Measurements from ENCODE around the gene PTHLH.

The PTHLH gene

DNA sequence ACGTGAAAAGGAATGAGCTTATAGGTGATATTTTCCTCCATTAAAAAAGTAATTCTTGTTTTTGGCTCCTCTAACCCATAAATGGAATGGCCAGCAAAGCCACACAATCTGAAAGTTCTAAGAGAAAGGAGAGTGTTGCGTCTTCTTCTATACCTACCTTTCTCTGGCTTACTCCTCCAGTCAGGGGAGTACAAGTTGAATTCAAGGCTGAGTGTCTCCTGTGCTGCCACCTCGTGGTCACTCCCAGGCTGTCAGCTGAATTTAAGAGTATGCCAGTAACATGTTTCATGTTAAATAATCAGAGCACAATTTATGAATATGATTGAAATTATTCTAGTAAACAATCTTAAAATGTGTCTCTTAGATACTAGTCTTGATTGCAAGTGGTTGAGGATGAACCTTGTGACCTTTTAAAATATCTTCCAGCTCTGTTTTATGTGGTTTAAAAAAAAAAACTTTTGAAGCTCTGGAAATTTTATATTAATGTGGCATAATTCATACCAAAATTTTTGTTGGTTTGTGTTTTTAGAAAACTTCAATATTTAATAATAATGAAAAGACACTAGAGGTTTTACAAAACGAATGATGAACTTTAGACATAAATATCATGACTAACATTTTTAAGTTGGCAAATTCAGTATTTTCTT is 31.7 kb downstream of the PTHLH start:
- Mint-ChIP-seq H3K9me3 (no peaks in the 10 kb centered on the region), H3K4me1 (no peaks in the 10 kb centered on the region), H3K4me3 (no peak overlapping the region), H3K27me3 (peaks cover 9% of the 10 kb centered on the region), H3K36me3 (no peaks in the 10 kb centered on the region), H3K27ac (no peak overlapping the region)
- peak; percentile 77 for ATAC-seq (ENCODE audit: low read depth)
- peak; percentile 55 to 56 for DNase-seq (ENCODE audit: low spot score in 2 of 2)

DNA sequence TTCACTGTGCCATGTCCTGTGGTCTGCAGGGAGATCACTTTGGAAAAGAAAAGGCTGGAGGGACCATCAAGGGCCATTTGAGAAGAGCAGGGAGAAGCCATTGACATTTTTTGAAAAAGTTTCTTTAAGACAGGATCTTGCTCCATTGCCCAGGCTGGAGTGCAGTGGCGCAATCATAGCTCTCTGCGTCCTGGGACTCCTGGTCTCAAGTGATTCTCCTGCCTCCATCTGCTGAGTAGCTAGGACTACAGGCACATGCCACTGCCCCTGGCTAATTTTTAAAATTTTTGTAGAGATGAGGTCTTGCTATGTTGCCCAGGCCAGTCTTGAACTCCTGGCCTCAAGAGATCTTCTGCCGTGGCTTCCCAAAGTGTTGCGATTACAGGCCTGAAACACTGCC is 32.3 kb downstream of the PTHLH start:
- peaks cover 9% of the 10 kb centered on the region for H3K27me3 Mint-ChIP-seq
- no peaks in the 10 kb centered on the region for H3K36me3 Mint-ChIP-seq
- H3K9me3 Mint-ChIP-seq: no peaks in the 10 kb centered on the region
- DNase-seq (ENCODE audit: low spot score in 2 of 2) (no peak), ATAC-seq (ENCODE audit: low read depth) (no peak)
- no peaks in the 10 kb centered on the region for H3K4me1 Mint-ChIP-seq
- no peak overlapping the region for H3K4me3 Mint-ChIP-seq
- H3K27ac Mint-ChIP-seq: no peak overlapping the region

DNA sequence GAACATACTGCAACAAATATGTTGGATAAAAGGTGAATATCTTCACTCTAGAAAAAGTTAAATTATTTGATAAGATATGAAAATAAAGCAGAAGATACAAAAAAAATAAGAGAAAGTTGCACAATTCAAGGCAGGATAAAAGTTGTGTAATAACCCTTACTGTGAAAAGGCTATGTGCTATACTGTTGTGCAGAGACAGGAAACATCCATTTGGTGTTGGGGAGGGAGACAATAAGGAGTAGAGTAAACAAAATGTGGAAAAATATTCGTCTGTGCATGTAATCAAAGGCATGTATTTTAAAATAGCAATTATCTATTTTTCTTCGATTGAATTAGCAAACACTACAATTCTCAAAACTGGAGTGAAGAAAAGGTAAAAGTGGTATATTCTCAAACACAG is 34.8 kb downstream of the PTHLH start:
- H3K36me3 Mint-ChIP-seq: no peaks in the 10 kb centered on the region
- no peak overlapping the region for H3K27ac Mint-ChIP-seq
- H3K4me1 Mint-ChIP-seq: no peaks in the 10 kb centered on the region
- no peaks in the 10 kb centered on the region for H3K9me3 Mint-ChIP-seq
- H3K4me3 Mint-ChIP-seq: no peak overlapping the region
- H3K27me3 Mint-ChIP-seq: peaks cover 5% of the 10 kb centered on the region
- no peak for DNase-seq (ENCODE audit: low spot score in 2 of 2)
- no peak for ATAC-seq (ENCODE audit: low read depth)

DNA sequence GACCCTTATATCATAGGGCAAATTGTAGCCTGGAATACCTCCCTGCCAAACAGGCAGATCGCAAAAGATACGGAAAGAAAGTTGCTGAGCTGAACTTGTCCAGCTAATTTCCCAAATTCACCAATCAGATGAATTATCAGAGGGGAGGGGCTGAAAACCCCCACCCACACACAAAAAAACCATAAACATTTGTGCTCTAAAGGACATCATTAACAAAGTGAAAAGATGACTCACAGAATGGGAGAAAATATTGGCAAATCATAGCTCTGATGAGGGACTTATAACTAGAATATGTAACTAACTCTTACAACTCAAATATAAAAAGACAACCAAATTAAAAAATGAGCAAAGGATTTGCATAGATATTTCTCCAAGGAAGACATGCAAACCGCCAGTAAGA is 36.3 kb downstream of the PTHLH start:
- Mint-ChIP-seq H3K4me3 (no peak overlapping the region), H3K27ac (no peak overlapping the region), H3K27me3 (peaks cover 6% of the 10 kb centered on the region), H3K36me3 (no peaks in the 10 kb centered on the region), H3K9me3 (no peaks in the 10 kb centered on the region), H3K4me1 (no peaks in the 10 kb centered on the region)
- ATAC-seq (ENCODE audit: low read depth): no peak
- no peak for DNase-seq (ENCODE audit: low spot score in 2 of 2)

DNA sequence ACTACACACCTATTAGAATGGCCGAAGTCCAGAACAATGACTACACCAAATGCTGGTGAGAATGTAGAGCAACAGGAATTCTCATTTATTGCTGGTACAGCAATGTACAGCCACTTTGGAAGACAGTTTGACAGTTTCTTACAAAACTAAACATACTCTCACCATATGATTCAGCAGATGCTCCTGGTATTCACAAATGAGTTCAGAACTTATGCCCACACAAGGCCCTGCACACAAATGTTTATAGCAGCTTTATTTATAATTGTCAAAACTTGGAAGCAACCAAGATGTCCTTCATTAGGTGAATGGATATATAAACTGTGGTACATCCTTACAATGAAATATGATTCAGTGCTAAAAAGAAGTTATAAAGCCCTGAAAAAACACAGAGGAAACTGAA is 38.3 kb downstream of the PTHLH start:
- no peak for ATAC-seq (ENCODE audit: low read depth)
- no peaks in the 10 kb centered on the region for H3K36me3 Mint-ChIP-seq
- no peak overlapping the region for H3K4me3 Mint-ChIP-seq
- no peaks in the 10 kb centered on the region for H3K9me3 Mint-ChIP-seq
- no peak for DNase-seq (ENCODE audit: low spot score in 2 of 2)
- H3K4me1 Mint-ChIP-seq: no peaks in the 10 kb centered on the region
- H3K27ac Mint-ChIP-seq: no peak overlapping the region
- peaks cover 8% of the 10 kb centered on the region for H3K27me3 Mint-ChIP-seq

DNA sequence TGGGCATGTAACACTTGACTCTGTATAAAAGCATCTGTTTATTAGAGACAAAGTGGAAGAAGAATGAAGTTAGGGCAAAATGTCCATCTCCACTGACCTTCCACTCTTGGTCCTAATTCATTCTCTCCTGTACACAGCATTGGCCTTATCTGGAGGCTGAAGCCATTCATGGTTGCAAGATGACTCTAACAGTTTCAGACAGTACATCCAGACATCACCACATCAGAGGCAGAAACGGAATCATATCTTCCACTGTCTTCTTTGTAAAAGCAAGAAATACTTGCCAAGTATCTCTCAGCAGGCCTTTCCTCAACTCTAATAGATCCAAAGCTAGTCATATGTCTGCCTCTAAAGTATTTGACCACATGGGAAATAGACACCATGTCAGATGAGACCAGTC is 41.1 kb downstream of the PTHLH start:
- Mint-ChIP-seq H3K36me3 (no peaks in the 10 kb centered on the region), H3K27ac (no peak overlapping the region), H3K27me3 (peaks cover 9% of the 10 kb centered on the region), H3K9me3 (no peaks in the 10 kb centered on the region), H3K4me1 (no peaks in the 10 kb centered on the region), H3K4me3 (no peak overlapping the region)
- DNase-seq (ENCODE audit: low spot score in 2 of 2): no peak
- no peak for ATAC-seq (ENCODE audit: low read depth)

DNA sequence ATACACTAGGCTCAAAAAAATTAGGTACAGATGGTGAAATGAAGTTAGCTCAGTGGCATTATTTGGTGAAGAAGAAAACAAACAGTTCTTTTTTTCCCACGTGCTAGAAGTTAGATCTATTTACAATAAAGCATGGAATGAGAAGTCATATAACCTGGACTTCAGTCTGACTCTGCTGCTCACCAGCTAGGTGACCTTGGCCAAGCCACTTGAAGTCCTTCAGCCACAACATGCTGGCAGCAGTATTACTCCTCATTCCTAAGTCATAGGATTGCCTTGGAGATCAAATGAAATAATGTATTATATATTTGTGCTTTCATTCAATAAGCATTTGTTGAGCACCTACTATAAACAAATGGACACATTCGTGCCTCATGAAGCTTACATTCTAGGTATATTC is 45.2 kb downstream of the PTHLH start:
- H3K4me3 Mint-ChIP-seq: no peak overlapping the region
- DNase-seq (ENCODE audit: low spot score in 2 of 2) (no peak), ATAC-seq (ENCODE audit: low read depth) (no peak)
- H3K27me3 Mint-ChIP-seq: peaks cover 5% of the 10 kb centered on the region
- no peaks in the 10 kb centered on the region for H3K9me3 Mint-ChIP-seq
- no peaks in the 10 kb centered on the region for H3K4me1 Mint-ChIP-seq
- no peaks in the 10 kb centered on the region for H3K36me3 Mint-ChIP-seq
- H3K27ac Mint-ChIP-seq: no peak overlapping the region

DNA sequence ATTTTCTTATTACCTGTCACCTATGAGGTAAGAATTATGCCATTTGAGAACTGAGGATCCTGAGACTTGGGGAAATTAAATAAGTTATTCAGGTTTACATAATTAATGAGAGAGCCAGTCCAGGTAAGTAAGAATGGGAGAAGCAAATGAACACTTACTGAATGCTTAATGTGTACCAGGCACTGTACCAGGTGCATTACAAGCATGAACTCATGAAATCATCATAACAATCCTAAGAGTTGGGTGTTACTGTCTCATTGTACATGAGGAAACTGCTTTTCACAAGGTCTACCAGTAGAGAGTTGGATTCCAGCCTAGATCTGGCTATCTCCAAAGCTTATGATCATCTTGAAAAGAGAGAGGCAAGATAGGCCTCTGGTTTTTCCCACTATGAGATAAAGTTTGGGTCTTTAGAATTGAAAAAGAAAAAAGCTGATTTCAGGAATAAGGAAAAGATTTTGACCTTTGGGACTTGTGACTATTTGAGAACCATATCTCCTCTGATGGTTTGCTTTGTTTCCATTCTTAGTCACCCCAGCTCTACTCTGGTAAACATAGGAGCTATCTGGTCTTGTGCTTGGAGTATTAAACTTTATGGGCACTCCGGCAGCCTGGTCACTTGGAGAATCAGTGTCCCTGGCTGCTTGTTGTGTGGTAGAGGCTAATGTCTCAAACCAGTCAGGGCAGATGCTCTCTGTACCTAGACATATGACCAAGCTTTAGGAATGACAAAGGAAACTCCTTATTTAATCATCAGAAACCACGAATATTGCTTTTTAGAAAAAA is 48.0 kb downstream of the PTHLH start:
- no peaks in the 10 kb centered on the region for H3K4me1 Mint-ChIP-seq
- H3K9me3 Mint-ChIP-seq: no peaks in the 10 kb centered on the region
- H3K4me3 Mint-ChIP-seq: no peak overlapping the region
- peaks cover 8% of the 10 kb centered on the region for H3K27me3 Mint-ChIP-seq
- H3K27ac Mint-ChIP-seq: no peak overlapping the region
- ATAC-seq (ENCODE audit: low read depth) (no peak), DNase-seq (ENCODE audit: low spot score in 2 of 2) (no peak)
- H3K36me3 Mint-ChIP-seq: no peaks in the 10 kb centered on the region

DNA sequence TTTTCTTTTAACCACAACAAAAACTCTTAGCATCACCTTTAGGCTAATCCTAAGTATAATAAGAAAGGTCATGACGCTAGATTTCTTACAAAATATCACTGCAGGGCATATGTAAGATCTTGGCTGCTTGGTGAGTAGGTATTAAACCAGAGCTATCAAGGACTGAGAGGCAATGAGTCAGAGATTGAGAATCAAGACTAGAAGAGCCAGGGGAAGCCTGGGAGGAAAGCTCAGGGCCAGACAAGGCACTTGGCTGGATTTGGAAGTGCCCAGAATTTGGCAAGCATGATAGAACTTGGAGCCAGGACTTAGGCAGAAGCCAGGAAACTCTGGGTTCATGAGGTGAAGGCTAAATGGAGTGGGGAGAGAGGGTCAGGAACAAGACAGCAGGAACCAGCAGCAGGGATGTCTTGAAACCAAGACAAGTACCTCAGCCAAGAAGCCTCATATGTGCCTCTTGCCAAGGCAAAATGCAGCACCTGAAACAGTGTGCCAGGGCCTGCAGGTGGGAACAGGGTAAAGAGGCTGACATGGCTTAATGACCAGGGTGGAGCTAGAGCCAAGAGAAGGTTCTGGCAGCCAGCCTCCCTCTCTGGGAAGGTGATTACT is 49.9 kb downstream of the PTHLH start:
- ATAC-seq (ENCODE audit: low read depth) (no peak), DNase-seq (ENCODE audit: low spot score in 2 of 2) (no peak)
- no peak overlapping the region for H3K27ac Mint-ChIP-seq
- H3K27me3 Mint-ChIP-seq: peaks cover 7% of the 10 kb centered on the region
- H3K4me3 Mint-ChIP-seq: no peak overlapping the region
- H3K9me3 Mint-ChIP-seq: no peaks in the 10 kb centered on the region
- no peaks in the 10 kb centered on the region for H3K36me3 Mint-ChIP-seq
- no peaks in the 10 kb centered on the region for H3K4me1 Mint-ChIP-seq

DNA sequence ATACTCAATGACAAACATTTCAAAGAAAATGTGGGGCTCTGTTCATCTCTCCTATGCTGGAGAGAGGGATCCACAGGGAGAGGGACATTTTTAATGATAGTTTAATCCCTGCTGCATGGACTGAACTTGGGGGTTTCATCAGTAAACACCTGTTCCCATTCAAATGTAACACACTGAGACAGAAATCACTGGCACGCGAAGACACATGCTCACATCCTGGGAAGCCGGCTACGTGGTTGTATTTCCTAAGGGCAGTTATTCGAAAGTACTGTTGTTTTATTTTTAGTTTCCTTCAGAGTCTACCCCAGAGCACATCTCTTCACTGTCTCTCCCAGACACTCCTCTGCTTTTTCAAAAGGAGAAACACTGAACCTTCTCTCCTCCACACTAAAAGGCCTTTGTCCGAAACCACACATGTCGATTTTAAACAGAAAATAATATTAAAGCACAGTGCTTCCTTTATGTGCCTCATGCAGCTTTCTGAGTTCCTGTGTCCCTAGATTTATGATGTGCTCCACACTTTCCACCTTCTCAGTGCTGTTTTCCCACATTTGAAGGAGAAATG is 52.8 kb downstream of the PTHLH start:
- DNase-seq (ENCODE audit: low spot score in 2 of 2) (no peak), ATAC-seq (ENCODE audit: low read depth) (no peak)

DNA sequence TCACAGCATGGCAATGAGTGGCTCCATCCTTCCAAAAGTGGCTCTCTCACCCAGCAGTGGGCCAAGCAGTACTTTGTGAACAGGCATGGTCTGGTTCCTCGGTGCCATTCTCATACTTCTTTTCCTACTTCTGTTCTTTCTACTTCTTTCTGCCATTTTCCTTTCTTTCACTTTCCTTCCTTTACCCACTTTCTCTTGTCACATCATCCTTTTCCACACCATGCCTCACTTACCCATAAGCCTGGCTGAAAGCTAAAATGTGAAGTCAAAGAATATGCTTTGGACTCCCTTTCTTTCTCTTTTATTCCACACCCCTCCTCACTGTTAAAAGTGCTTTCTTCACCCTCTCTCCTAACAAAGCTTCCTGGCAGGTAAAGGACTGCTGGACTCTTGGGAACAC is 57.0 kb downstream of the PTHLH start:
- no peak for ATAC-seq (ENCODE audit: low read depth)

More for the DNA sequence above, 52.8 kb downstream of the PTHLH start:
- Mint-ChIP-seq H3K9me3 (peaks cover 2% of the 10 kb centered on the region), H3K27ac (no peak overlapping the region), H3K27me3 (peaks cover 7% of the 10 kb centered on the region), H3K36me3 (no peaks in the 10 kb centered on the region), H3K4me3 (no peak overlapping the region), H3K4me1 (no peaks in the 10 kb centered on the region)

DNA sequence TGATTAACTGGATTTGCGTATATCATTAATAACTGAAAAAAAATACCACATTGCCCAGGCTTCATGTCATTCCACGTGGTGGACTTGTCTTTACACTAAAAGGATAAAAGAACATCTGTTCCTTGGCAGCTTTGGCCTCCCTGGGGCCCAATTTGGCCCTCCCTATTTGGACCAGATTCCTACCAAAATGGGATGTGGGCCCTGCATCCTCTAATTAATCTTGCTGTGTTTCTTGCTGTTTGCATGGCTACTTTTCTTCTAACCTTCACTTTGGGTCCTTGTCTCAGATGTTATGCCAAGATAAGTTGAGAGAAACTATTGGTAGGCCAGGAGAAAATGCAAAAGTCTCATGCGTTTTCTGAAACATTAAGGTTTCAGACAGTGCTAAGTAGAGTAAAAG is 57.5 kb downstream of the PTHLH start:
- H3K36me3 Mint-ChIP-seq: peaks cover 3% of the 10 kb centered on the region
- no peak overlapping the region for H3K27ac Mint-ChIP-seq
- ATAC-seq (ENCODE audit: low read depth) (no peak), DNase-seq (ENCODE audit: low spot score in 2 of 2) (no peak)
- no peak overlapping the region for H3K4me3 Mint-ChIP-seq
- H3K27me3 Mint-ChIP-seq: peaks cover 7% of the 10 kb centered on the region
- H3K4me1 Mint-ChIP-seq: no peaks in the 10 kb centered on the region
- peaks cover 5% of the 10 kb centered on the region for H3K9me3 Mint-ChIP-seq

More for the DNA sequence above, 57.0 kb downstream of the PTHLH start:
- Mint-ChIP-seq H3K4me1 (no peaks in the 10 kb centered on the region), H3K4me3 (no peak overlapping the region), H3K9me3 (peaks cover 5% of the 10 kb centered on the region), H3K27ac (no peak overlapping the region), H3K36me3 (peaks cover 3% of the 10 kb centered on the region), H3K27me3 (peaks cover 7% of the 10 kb centered on the region)
- no peak for DNase-seq (ENCODE audit: low spot score in 2 of 2)

DNA sequence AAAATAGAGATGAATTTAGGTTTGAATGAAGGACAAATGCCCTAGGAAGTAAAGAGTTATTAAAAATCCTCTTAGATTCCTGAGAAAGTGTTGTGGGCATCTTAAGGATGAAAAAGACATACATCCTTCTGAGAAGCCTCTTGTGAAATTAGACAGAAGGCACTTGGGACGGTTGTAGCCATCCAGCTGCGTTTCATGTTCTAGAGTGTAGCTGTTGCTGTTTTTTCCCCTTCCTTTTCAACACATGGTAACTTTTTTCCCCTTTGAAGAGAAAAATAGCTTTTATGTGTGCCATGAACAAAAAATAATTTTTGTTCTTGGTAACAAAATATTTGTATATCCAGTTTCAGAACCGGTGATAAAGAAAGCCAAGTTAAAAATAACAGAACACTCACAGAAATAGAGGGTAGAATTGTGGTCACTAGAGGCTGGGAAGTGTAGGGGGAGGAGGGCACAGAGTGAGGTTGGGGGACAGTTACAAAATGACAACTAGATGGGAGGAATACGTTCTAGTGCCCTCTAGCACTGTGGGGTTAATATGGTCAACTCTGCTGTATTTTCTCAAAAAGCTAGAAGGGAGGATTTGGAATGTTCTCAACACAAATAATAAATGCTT is 58.4 kb downstream of the PTHLH start:
- Mint-ChIP-seq H3K4me1 (no peaks in the 10 kb centered on the region), H3K4me3 (no peak overlapping the region), H3K27me3 (peaks cover 11% of the 10 kb centered on the region), H3K9me3 (peaks cover 5% of the 10 kb centered on the region), H3K36me3 (peaks cover 3% of the 10 kb centered on the region), H3K27ac (no peak overlapping the region)
- no peak for ATAC-seq (ENCODE audit: low read depth)
- DNase-seq (ENCODE audit: low spot score in 2 of 2): no peak

DNA sequence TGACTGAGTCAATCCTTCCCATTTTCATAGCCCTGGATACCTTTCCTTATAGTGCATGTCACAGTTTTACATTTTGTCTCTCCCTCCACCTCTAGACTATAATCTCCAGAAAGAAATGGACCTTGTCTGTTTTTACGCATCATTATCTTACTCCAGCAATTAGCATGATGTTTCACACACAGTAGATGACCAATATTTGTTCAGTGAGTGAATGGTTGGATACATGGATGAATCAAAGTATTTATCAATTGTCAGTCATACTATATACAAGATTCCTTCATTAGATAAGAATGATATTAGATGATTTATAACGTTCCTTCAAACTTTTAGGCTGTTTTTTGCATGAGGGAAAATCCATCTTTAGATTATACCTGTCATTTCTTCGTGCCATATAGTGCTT is 61.1 kb downstream of the PTHLH start:
- Mint-ChIP-seq H3K36me3 (peaks cover 3% of the 10 kb centered on the region), H3K27ac (no peak overlapping the region), H3K4me1 (no peaks in the 10 kb centered on the region), H3K4me3 (no peak overlapping the region), H3K9me3 (peaks cover 5% of the 10 kb centered on the region), H3K27me3 (peaks cover 15% of the 10 kb centered on the region)
- no peak for DNase-seq (ENCODE audit: low spot score in 2 of 2)
- no peak for ATAC-seq (ENCODE audit: low read depth)

All from memory B cell (primary cell).